HFFc6 (cell line): ENCODE measurements around the gene ETHE1. TPM values are rescaled to one million over a fixed set of nuclear protein-coding genes. Genes with fewer than 3 reads are reported as not detected.

ENCODE experiments used
- DNase-seq: peaks from one replicate; pipeline ENCODE4 v3.0.0-alpha.2; 2018
- H3K27ac Mint-ChIP-seq: 2 replicates; pipeline ENCODE4 v1.8.0; 2020; ENCODE audit warnings: mild to moderate bottlenecking, mixed read lengths
- H3K27me3 Mint-ChIP-seq: 2 replicates; pipeline ENCODE4 v1.8.0; 2021; ENCODE audit warnings: mild to moderate bottlenecking, moderate library complexity, mixed read lengths; ENCODE audit not compliant: insufficient read depth
- H3K36me3 Mint-ChIP-seq: 2 replicates; pipeline ENCODE4 v1.8.0; 2021; ENCODE audit warnings: low read depth, mixed read lengths
- H3K4me1 Mint-ChIP-seq: 2 replicates; pipeline ENCODE4 v1.8.0; 2020; ENCODE audit warnings: low read depth, mixed read lengths
- H3K4me3 Mint-ChIP-seq: 2 replicates; pipeline ENCODE4 v1.8.0; 2020; ENCODE audit warnings: mild to moderate bottlenecking, moderate library complexity, mixed read lengths
- H3K9me3 Mint-ChIP-seq: 2 replicates; pipeline ENCODE4 v1.8.0; 2020; ENCODE audit warnings: mild to moderate bottlenecking, mixed read lengths
- total RNA-seq, 6 experiments: library from RNA; stranded (reverse); fragmentation: NEBNext Ultra II Directional; extraction: Animal tissue kit (Norgen Biotek cat#: 25700); gene quantifications; 2 replicates in 1 of 6; 3 replicates in 5 of 6; pipeline ENCODE4 v1.2.3, GENCODE V29; 2021
- TF ChIP-seq, protein P1 (sequence below): fragments of 200-600 bp; sonication (generic); IDR thresholded peaks from 2 replicates; pipeline ENCODE4 v1.5.0; 2021; ENCODE audit warnings: antibody characterized with exemption, mild to moderate bottlenecking

ETHE1 gene
- total RNA-seq, 6 experiments from 2014 or later, result 81.3 to 125 (median 107) TPM

DNA sequence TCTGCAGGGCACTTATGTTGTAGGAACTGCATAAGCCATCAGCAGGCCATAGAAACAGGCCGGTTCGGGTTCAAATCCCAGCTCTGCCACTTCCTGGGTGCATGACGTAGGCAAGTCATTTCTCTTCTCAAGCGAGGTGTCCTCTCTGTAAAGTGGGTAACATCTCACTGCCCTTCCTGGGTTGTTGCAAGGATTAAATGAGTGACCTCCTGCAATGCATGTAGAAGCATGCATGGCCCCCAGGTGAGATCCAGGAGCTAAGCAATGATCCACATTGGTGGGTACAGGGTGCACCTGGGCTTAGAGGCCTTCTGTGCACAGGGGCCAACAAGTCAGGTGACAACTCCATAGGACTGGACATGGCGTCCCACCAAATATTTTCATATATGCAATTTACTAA, 36.2 kb downstream of the ETHE1 start:
- TF ChIP-seq, protein P1, sequence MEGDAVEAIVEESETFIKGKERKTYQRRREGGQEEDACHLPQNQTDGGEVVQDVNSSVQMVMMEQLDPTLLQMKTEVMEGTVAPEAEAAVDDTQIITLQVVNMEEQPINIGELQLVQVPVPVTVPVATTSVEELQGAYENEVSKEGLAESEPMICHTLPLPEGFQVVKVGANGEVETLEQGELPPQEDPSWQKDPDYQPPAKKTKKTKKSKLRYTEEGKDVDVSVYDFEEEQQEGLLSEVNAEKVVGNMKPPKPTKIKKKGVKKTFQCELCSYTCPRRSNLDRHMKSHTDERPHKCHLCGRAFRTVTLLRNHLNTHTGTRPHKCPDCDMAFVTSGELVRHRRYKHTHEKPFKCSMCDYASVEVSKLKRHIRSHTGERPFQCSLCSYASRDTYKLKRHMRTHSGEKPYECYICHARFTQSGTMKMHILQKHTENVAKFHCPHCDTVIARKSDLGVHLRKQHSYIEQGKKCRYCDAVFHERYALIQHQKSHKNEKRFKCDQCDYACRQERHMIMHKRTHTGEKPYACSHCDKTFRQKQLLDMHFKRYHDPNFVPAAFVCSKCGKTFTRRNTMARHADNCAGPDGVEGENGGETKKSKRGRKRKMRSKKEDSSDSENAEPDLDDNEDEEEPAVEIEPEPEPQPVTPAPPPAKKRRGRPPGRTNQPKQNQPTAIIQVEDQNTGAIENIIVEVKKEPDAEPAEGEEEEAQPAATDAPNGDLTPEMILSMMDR, result no peak
- no peak overlapping the region for H3K4me3 Mint-ChIP-seq
- DNase-seq, result no peak

DNA sequence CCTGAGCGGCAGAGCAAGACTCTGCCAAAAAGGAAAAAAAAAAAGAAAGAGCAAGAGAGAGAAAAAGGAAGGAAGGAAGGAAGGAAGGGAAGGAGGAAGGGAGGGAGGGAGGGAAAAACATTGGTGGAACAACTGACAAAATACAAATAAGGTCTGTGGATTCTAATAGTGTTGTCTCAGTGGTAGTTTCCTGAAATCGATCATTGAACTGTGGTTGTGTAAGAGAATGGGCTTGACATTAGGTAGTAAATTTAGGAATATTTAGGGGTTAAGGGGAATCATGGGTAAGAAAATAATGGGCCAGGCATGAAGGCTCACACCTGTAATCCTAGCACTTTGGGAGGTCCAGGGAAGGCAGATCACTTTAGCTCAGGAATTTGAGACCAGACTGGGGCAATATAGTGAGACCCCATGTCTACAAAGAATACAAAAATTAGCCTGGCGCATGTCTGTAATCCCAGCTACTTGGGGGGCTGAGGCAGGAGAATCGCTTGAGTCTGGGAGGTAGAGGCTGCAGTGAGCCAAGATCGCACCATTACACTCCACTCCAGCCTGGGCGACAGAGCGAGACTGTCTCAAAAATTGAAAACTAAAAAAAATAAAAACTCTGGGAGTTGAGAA, 36.9 kb downstream of the ETHE1 start:
- Mint-ChIP-seq H3K36me3 (peaks cover 4% of the 10 kb centered on the region; the same call in 1 of the 2 replicates), H3K27me3 (no peaks in the 10 kb centered on the region), H3K9me3 (no peaks in the 10 kb centered on the region), H3K27ac (no peak overlapping the region), H3K4me1 (no peaks in the 10 kb centered on the region), H3K4me3 (no peak overlapping the region)
- DNase-seq, result no peak
- TF ChIP-seq, protein P1, result no peak

More for the DNA sequence above, 36.2 kb downstream of the ETHE1 start:
- no peaks in the 10 kb centered on the region for H3K4me1 Mint-ChIP-seq
- peaks cover 4% of the 10 kb centered on the region; the same call in 1 of the 2 replicates for H3K36me3 Mint-ChIP-seq
- H3K9me3 Mint-ChIP-seq, result no peaks in the 10 kb centered on the region
- H3K27ac Mint-ChIP-seq, result no peak overlapping the region
- H3K27me3 Mint-ChIP-seq, result no peaks in the 10 kb centered on the region

DNA sequence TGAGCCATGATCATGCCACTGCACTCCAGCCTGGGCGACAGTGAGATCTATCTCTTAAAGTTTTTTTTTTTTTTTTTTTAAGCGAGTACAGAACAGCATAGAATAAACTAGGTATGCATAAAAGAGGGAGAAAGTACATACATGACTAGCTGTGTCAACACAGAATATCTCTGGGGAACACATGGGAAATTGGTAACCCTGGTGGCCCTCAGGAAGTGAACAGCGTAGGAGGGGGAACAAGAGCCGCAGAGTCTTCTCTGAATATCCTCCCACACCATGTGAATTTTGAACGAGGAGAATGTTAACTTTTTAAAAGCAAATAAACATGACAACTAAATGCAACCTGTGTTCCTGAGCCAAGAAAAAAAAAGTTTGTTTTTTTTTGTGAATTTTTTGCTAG, 37.7 kb downstream of the ETHE1 start:
- Mint-ChIP-seq H3K27me3 (no peaks in the 10 kb centered on the region), H3K4me1 (no peaks in the 10 kb centered on the region), H3K4me3 (no peak overlapping the region), H3K27ac (no peak overlapping the region), H3K9me3 (no peaks in the 10 kb centered on the region), H3K36me3 (peaks cover under 1% of the 10 kb centered on the region; the same call in 1 of the 2 replicates)
- TF ChIP-seq, protein P1, result no peak
- DNase-seq, result no peak

DNA sequence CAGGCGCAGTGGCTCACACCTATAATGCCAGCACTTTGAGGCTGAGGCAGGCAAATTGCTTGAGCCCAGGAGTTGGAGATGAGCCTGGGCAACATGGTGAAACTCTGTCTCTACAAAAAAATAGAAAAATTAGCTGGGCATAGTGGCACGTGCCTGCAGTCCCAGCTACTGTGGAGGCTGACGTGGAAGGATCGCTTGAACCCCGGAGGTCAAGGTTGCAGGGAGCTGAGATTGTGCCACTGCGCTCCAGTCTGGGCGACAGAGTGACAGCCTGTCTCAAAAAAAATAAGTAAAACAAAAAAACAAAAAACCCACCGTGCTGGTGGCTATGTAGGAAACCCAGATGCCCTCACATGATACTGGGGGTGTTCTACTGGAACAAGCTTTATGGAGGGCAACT, 38.8 kb downstream of the ETHE1 start:
- Mint-ChIP-seq H3K9me3 (no peaks in the 10 kb centered on the region), H3K27me3 (no peaks in the 10 kb centered on the region), H3K36me3 (no peaks in the 10 kb centered on the region; the same call in 1 of the 2 replicates), H3K4me1 (no peaks in the 10 kb centered on the region), H3K4me3 (no peak overlapping the region), H3K27ac (no peak overlapping the region)
- TF ChIP-seq, protein P1, result no peak
- no peak for DNase-seq

DNA sequence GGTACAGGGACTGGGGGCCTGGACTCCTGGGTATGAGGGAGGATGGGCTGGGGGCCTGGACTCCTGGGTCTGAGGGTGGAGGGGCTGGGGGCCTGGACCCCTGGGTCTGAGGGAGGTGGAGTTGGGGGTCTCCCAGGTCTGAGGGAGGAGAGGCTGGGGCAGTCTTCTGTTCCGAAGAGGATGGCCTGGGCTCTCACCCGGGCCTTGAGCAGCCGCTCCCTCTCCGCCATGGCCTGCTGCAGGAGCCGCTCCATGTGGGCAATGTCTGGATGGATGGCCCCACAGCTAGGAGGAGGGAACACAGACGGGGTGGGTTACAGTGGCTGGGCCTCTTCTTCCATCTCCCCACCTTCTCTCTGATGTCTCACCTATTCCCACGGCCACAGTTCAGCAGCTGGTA, 40.6 kb downstream of the ETHE1 start:
- Mint-ChIP-seq H3K27ac (no peak overlapping the region), H3K9me3 (no peaks in the 10 kb centered on the region), H3K36me3 (no peaks in the 10 kb centered on the region; the same call in 1 of the 2 replicates), H3K4me3 (no peak overlapping the region), H3K27me3 (no peaks in the 10 kb centered on the region), H3K4me1 (no peaks in the 10 kb centered on the region)
- TF ChIP-seq, protein P1, result no peak
- no peak for DNase-seq
